Suprapubic skin (tissue), 4 donors: ENCODE data around the gene ABCA7.

Source experiments
- CTCF ChIP-seq, 2 donors: fragments of 200-600 bp in 1 of 2; fragments of 450-650 bp in 1 of 2; sonication (generic) in 1 of 2; IDR thresholded peaks; one replicate each; pipeline ENCODE4 v1.5.1; 2016 to 2019; ENCODE audit warnings: antibody characterized with exemption in 2 of 2, mild to moderate bottlenecking in 1 of 2, moderate library complexity in 1 of 2
- EP300 ChIP-seq: sonication (generic); formaldehyde crosslinking; IDR thresholded peaks from one replicate; pipeline ENCODE4 v1.6.1; 2017; ENCODE audit warnings: antibody characterized with exemption
- POLR2AphosphoS5 ChIP-seq, 3 donors: sonication (generic); formaldehyde crosslinking; IDR thresholded peaks; one replicate each; pipeline ENCODE4 v1.6.1; 2017; ENCODE audit warnings: antibody characterized with exemption in 3 of 3

- no peak for TF ChIP-seq CTCF (IDR thresholded peaks at IDR 0.05)
- TF ChIP-seq EP300: no peak
- no peak for TF ChIP-seq POLR2AphosphoS5 (IDR thresholded peaks at IDR 0.05)
Observed at GRCh38 chr19:1073063-1073955, 33.4 kb downstream of the ABCA7 start.
